IMR-90 (cell line): Measurements from ENCODE around the gene FAM83B. TPM values are rescaled to one million over a fixed set of nuclear protein-coding genes. Genes with fewer than 3 reads are reported as not detected.
A peak's percentile ranks its signal among the peaks of the same experiment; 100 is the strongest.

Experiments used
- ATAC-seq: fragments of 200-7000 bp; cut with Tn5 transposase; 2 replicates; pipeline ENCODE4 v1.9.1; 2020; ENCODE audit warnings: low read depth, mild to moderate bottlenecking, moderate library complexity
- BruUV-seq: library from RNA; stranded (reverse); fragments of 400-500 nt; replicated peaks from 2 replicates; lab custom pipeline; 2021; lab: Mats Ljungman, UMichigan
- CTCF ChIA-PET: fragments of 300-600 bp; formaldehyde crosslinking; extraction: SDS; loops from one replicate; lab custom pipeline; 2021; ENCODE audit warnings: antibody characterized with exemption; lab: Yijun Ruan, JAX
- POLR2A ChIA-PET: fragments of 300-600 bp; sonication (Branson Sonifier 250); formaldehyde crosslinking; loops from one replicate; lab custom pipeline; 2022; ENCODE audit warnings: antibody characterized with exemption; ENCODE audit not compliant: unreplicated experiment; lab: Charles Lee
- DNase-seq: peaks from one replicate; pipeline ENCODE4 v3.0.0; 2013
- H2AFZ ChIP-seq: replicated peaks from 2 replicates; pipeline ENCODE3; 2013; ENCODE audit warnings: low read length, mild to moderate bottlenecking; ENCODE audit not compliant: poor library complexity
- H2AK5ac ChIP-seq: 2 replicates; pipeline ENCODE4 v1.6.1; 2013; ENCODE audit warnings: low read depth, low read length, inconsistent platforms
- H2AK9ac ChIP-seq: replicated peaks from 2 replicates; pipeline ENCODE3; 2013; ENCODE audit warnings: mild to moderate bottlenecking, low read depth, low read length, moderate library complexity; ENCODE audit not compliant: poor library complexity
- H2BK120ac ChIP-seq: 2 replicates; pipeline ENCODE4 v1.6.1; 2013; ENCODE audit warnings: low read depth, low read length, inconsistent platforms
- H2BK15ac ChIP-seq: 3 replicates; pipeline ENCODE4 v1.6.1; 2013; ENCODE audit warnings: low read depth, low read length, inconsistent platforms
- H2BK20ac ChIP-seq: 2 replicates; pipeline ENCODE4 v1.6.1; 2013; ENCODE audit warnings: low read depth, mild to moderate bottlenecking, inconsistent platforms, low read length, moderate library complexity
- H2BK5ac ChIP-seq: 2 replicates; pipeline ENCODE4 v1.6.1; 2013; ENCODE audit warnings: mild to moderate bottlenecking, low read depth, low read length, inconsistent platforms; ENCODE audit not compliant: poor library complexity, severe bottlenecking
- H3K14ac ChIP-seq: replicated peaks from 2 replicates; pipeline ENCODE4 v1.6.1; 2013; ENCODE audit warnings: low read depth, low read length, inconsistent platforms
- H3K18ac ChIP-seq: 2 replicates; pipeline ENCODE4 v1.6.1; 2013; ENCODE audit warnings: low read depth, low read length, control low read depth
- H3K23ac ChIP-seq: 2 replicates; pipeline ENCODE4 v1.6.1; 2013; ENCODE audit warnings: low read depth, low read length, inconsistent platforms
- H3K27ac ChIP-seq: 2 replicates; pipeline ENCODE4 v1.5.1; 2013; ENCODE audit warnings: mild to moderate bottlenecking, control low read depth, low read length; ENCODE audit not compliant: insufficient read depth
- H3K27me3 ChIP-seq: 2 replicates; pipeline ENCODE4 v1.6.1; 2013; ENCODE audit warnings: low read length; ENCODE audit not compliant: control insufficient read depth, insufficient read depth
- H3K36me3 ChIP-seq: 2 replicates; pipeline ENCODE4 v1.6.1; 2013; ENCODE audit warnings: low read length, mixed read lengths; ENCODE audit not compliant: control insufficient read depth, insufficient read depth
- H3K4ac ChIP-seq: 2 replicates; pipeline ENCODE4 v1.6.1; 2013; ENCODE audit warnings: low read depth, low read length, inconsistent platforms
- H3K4me1 ChIP-seq: 2 replicates; pipeline ENCODE4 v1.6.1; 2013; ENCODE audit warnings: low read length, mixed read lengths; ENCODE audit not compliant: control insufficient read depth, insufficient read depth
- H3K4me2 ChIP-seq: 2 replicates; pipeline ENCODE4 v1.6.1; 2013; ENCODE audit warnings: low read depth, mild to moderate bottlenecking, control low read depth, low read length, moderate library complexity
- H3K4me3 ChIP-seq: 2 replicates; pipeline ENCODE4 v1.5.1; 2013; ENCODE audit warnings: low read depth, mild to moderate bottlenecking, control low read depth, low read length, moderate library complexity; ENCODE audit not compliant: insufficient read depth
- H3K56ac ChIP-seq: 2 replicates; pipeline ENCODE4 v1.6.1; 2013; ENCODE audit warnings: low read length, inconsistent platforms; ENCODE audit not compliant: insufficient read depth; ENCODE audit errors: extremely low read depth
- H3K79me1 ChIP-seq, 2 experiments: 2 replicates each; pipeline ENCODE4 v1.6.1; 2013; ENCODE audit warnings: low read length in 2 of 2, inconsistent platforms in 1 of 2, low read depth in 1 of 2
- H3K9ac ChIP-seq: 2 replicates; pipeline ENCODE4 v1.6.1; 2013; ENCODE audit warnings: low read depth, low read length, control low read depth
- H3K9me1 ChIP-seq: 2 replicates; pipeline ENCODE4 v1.6.1; 2013; ENCODE audit warnings: low read length, inconsistent platforms; ENCODE audit not compliant: insufficient read depth
- H3K9me3 ChIP-seq: 2 replicates; pipeline ENCODE4 v1.6.1; 2013; ENCODE audit warnings: low read length; ENCODE audit not compliant: control insufficient read depth, insufficient read depth
- H4K20me1 ChIP-seq: 2 replicates; pipeline ENCODE4 v1.6.1; 2013; ENCODE audit warnings: low read length, inconsistent platforms; ENCODE audit not compliant: insufficient read depth
- H4K5ac ChIP-seq: 2 replicates; pipeline ENCODE4 v1.6.1; 2013; ENCODE audit warnings: mild to moderate bottlenecking, low read depth, low read length, control low read depth
- H4K8ac ChIP-seq, 2 experiments: 2 replicates each; pipeline ENCODE4 v1.6.1; 2013; ENCODE audit warnings: low read depth in 2 of 2, low read length in 2 of 2, control low read depth in 1 of 2, inconsistent platforms in 1 of 2
- H4K91ac ChIP-seq: 2 replicates; pipeline ENCODE4 v1.6.1; 2013; ENCODE audit warnings: low read depth, low read length, inconsistent platforms; ENCODE audit not compliant: insufficient read depth
- BHLHE40 ChIP-seq: fragments of 150-350 bp; IDR thresholded peaks from 2 replicates; pipeline ENCODE4 v1.6.1; 2016; ENCODE audit warnings: mild to moderate bottlenecking, low read depth, low read length
- CEBPB ChIP-seq: IDR thresholded peaks from 2 replicates; pipeline ENCODE4 v1.6.1; 2012; ENCODE audit warnings: low read depth, low read length, improper control_type of control experiment
- CHD1 ChIP-seq: IDR thresholded peaks from 2 replicates; pipeline ENCODE4 v1.6.1; 2012; ENCODE audit warnings: low read depth, low read length, improper control_type of control experiment
- FOS ChIP-seq: fragments of 150-350 bp; IDR thresholded peaks from 2 replicates; pipeline ENCODE4 v1.6.1; 2016; ENCODE audit warnings: low read depth, low read length
- MAFK ChIP-seq: IDR thresholded peaks from 2 replicates; pipeline ENCODE4 v1.6.1; 2012; ENCODE audit warnings: low read depth, low read length, improper control_type of control experiment
- MXI1 ChIP-seq: IDR thresholded peaks from 2 replicates; pipeline ENCODE4 v1.6.1; 2012; ENCODE audit warnings: low read depth, mild to moderate bottlenecking, low read length, moderate library complexity, borderline replicate concordance
- NFE2L2 ChIP-seq: fragments of 150-350 bp; IDR thresholded peaks from 2 replicates; pipeline ENCODE4 v1.6.1; 2016; ENCODE audit warnings: low read depth, mild to moderate bottlenecking, low read length
- POLR2A ChIP-seq: IDR thresholded peaks from 2 replicates; pipeline ENCODE4 v1.6.1; 2012; ENCODE audit warnings: mild to moderate bottlenecking, low read depth, low read length
- RCOR1 ChIP-seq: IDR thresholded peaks from 2 replicates; pipeline ENCODE4 v1.6.1; 2012; ENCODE audit warnings: mild to moderate bottlenecking, low read length, improper control_type of control experiment; ENCODE audit not compliant: insufficient replicate concordance
- RFX5 ChIP-seq: IDR thresholded peaks from 2 replicates; pipeline ENCODE4 v1.8.0; 2012; ENCODE audit warnings: low read depth, mild to moderate bottlenecking, low read length, moderate library complexity
- SMC3 ChIP-seq: fragments of 150-350 bp; IDR thresholded peaks from 2 replicates; pipeline ENCODE4 v1.6.1; 2016; ENCODE audit warnings: low read depth, mild to moderate bottlenecking, antibody characterized with exemption, low read length, moderate library complexity
- WGBS, 2 experiments: methylation state at CpG; one replicate each; pipeline versions ENCODE4 v1.1.5 to v1.1.7; 2013; ENCODE audit warnings: missing lambda C conversion rate in 2 of 2; ENCODE audit not compliant: insufficient read length in 1 of 2; ENCODE audit errors: extremely low coverage in 2 of 2; 5-methylcytosine and 5-hydroxymethylcytosine counted together
- dilution Hi-C: fragments of 300-500 bp; cut with HindIII; formaldehyde crosslinking; loops from one replicate; pipeline ENCODE4 v1.14.3; 2018; ENCODE audit warnings: low sequenced_read_pairs; ENCODE audit not compliant: unreplicated experiment
- in situ Hi-C: fragments of 300-500 bp; cut with MboI; formaldehyde crosslinking; loops from 3 replicates; pipeline ENCODE4 v1.14.3; 2019; ENCODE audit warnings: low sequenced_read_pairs, inconsistent platforms, mixed read lengths
- intact Hi-C: fragments of 100-400 bp; cut with micrococcal nuclease; formaldehyde crosslinking; loops from 2 replicates; pipeline ENCODE4 v1.10.0; 2022
- polyA plus RNA-seq, 3 experiments: library from polyadenylated mRNA; depleted of rRNA; stranded (reverse); fragments of >200 nt; gene quantifications; 2 replicates each; pipeline ENCODE4 v1.2.3, GENCODE V29; 2012; ENCODE audit warnings: low replicate concordance in 1 of 3
- total RNA-seq: library from RNA; depleted of rRNA; stranded (reverse); fragments of >200 nt; gene quantifications from 2 replicates; pipeline ENCODE4 v1.2.3, GENCODE V29; 2012
- TF ChIP-seq, protein P1 (sequence below): conservative IDR thresholded peaks from 2 replicates; pipeline ENCODE4 v1.5.1; 2012; ENCODE audit warnings: mild to moderate bottlenecking, low read depth, low read length, improper control_type of control experiment
- TF ChIP-seq, protein P2 (sequence below): fragments of 150-350 bp; IDR thresholded peaks from 2 replicates; pipeline ENCODE4 v1.6.1; 2016; ENCODE audit warnings: low read depth, mild to moderate bottlenecking, low read length, moderate library complexity, borderline replicate concordance
- TF ChIP-seq, protein P3 (sequence below): fragments of 150-350 bp; IDR thresholded peaks from 2 replicates; pipeline ENCODE4 v1.6.1; 2017; ENCODE audit warnings: mild to moderate bottlenecking, antibody characterized with exemption, low read length, low read depth

Gene FAM83B
- total and polyA plus RNA-seq, 2 of the 4 experiments (the other 2 are of a cell fraction) = 0.02 to 0.18 TPM

DNA sequence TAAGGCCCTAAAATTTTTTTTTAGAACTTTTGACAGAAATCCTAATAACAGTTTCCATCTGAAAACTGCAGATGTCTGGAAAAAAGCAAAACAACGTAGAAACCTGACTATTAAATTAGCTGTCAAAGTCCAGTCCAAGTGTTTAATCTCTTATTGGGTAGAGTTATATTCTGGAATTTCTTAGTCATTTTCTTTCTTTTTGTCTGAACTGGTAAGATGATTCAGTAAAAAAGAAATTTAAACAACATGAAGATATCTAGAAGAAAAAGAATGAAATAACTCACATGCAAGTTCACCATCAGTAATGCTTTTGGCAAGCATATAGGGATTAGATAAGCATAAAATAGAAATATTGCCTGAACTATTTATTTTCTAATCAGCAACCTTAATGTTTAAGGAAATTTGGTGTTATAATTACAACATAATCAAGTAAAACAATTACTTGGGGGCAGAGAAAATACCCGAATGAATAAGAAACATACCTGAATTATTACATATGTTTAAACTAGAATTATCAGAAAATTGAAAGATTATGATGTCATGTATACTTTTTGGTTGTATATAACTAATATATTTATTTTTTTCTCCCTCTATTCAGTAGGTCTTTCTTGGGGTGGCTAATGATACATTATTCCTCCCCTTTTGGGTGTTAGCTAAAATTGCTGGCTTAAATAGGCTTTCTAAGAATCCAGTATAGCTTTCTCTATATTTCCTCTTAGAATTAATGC, 51.1 kb downstream of the FAM83B start:
- CTCF ChIA-PET = interaction anchor here (1.5 kb wide), 1 partner anchor 29 kb away, joined by 5 read pairs; no protein-coding TSS in a partner anchor
- peak; percentile 71 for ATAC-seq
- BruUV-seq = no TSS peak

More for the DNA sequence above, 51.1 kb downstream of the FAM83B start:
- H3K4me3 ChIP-seq = no peak overlapping the region
- H3K4me1 ChIP-seq = peaks cover 4% of the 10 kb centered on the region; the same call in 1 of the 2 replicates
- no peak overlapping the region for H2AK5ac ChIP-seq
- no peak overlapping the region for H3K14ac ChIP-seq
- H3K4ac ChIP-seq = peak overlapping the region; percentile 41; the same call in 1 of the 2 replicates
- no peak overlapping the region for H2AK9ac ChIP-seq
- H3K23ac ChIP-seq = no peak overlapping the region
- no peak overlapping the region for H4K8ac ChIP-seq
- peak overlapping the region; percentile 32; the same call in 1 of the 2 replicates for H2BK120ac ChIP-seq
- intact Hi-C loops = loop anchor here (10.0 kb wide), 1 partner anchor 147 kb away; no protein-coding TSS in a partner anchor
- peak; percentile 72 for DNase-seq
- in situ Hi-C loops = no loop called here
- H3K27me3 ChIP-seq = no peaks in the 10 kb centered on the region
- H2BK20ac ChIP-seq = peak overlapping the region; percentile 27
- no peaks in the 10 kb centered on the region for H3K36me3 ChIP-seq
- no peaks in the 10 kb centered on the region for H4K20me1 ChIP-seq
- no peak overlapping the region for H2BK5ac ChIP-seq
- H3K9ac ChIP-seq = no peak overlapping the region
- H2BK15ac ChIP-seq = no peak overlapping the region
- H3K9me3 ChIP-seq = no peaks in the 10 kb centered on the region
- POLR2A ChIA-PET = no interaction called here
- H4K91ac ChIP-seq = peak overlapping the region; percentile 31; the same call in 1 of the 2 replicates
- TF ChIP-seq SMC3 = no peak
- no peak for TF ChIP-seq FOS
- no peak for TF ChIP-seq RFX5
- TF ChIP-seq CHD1 = no peak
- no peak for TF ChIP-seq RCOR1
- TF ChIP-seq, protein P1, sequence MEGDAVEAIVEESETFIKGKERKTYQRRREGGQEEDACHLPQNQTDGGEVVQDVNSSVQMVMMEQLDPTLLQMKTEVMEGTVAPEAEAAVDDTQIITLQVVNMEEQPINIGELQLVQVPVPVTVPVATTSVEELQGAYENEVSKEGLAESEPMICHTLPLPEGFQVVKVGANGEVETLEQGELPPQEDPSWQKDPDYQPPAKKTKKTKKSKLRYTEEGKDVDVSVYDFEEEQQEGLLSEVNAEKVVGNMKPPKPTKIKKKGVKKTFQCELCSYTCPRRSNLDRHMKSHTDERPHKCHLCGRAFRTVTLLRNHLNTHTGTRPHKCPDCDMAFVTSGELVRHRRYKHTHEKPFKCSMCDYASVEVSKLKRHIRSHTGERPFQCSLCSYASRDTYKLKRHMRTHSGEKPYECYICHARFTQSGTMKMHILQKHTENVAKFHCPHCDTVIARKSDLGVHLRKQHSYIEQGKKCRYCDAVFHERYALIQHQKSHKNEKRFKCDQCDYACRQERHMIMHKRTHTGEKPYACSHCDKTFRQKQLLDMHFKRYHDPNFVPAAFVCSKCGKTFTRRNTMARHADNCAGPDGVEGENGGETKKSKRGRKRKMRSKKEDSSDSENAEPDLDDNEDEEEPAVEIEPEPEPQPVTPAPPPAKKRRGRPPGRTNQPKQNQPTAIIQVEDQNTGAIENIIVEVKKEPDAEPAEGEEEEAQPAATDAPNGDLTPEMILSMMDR = no peak
- TF ChIP-seq MXI1 = no peak
- TF ChIP-seq CEBPB = no peak
- TF ChIP-seq, protein P2, sequence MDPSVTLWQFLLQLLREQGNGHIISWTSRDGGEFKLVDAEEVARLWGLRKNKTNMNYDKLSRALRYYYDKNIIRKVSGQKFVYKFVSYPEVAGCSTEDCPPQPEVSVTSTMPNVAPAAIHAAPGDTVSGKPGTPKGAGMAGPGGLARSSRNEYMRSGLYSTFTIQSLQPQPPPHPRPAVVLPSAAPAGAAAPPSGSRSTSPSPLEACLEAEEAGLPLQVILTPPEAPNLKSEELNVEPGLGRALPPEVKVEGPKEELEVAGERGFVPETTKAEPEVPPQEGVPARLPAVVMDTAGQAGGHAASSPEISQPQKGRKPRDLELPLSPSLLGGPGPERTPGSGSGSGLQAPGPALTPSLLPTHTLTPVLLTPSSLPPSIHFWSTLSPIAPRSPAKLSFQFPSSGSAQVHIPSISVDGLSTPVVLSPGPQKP = no peak
- no peak for TF ChIP-seq POLR2A
- TF ChIP-seq, protein P3, sequence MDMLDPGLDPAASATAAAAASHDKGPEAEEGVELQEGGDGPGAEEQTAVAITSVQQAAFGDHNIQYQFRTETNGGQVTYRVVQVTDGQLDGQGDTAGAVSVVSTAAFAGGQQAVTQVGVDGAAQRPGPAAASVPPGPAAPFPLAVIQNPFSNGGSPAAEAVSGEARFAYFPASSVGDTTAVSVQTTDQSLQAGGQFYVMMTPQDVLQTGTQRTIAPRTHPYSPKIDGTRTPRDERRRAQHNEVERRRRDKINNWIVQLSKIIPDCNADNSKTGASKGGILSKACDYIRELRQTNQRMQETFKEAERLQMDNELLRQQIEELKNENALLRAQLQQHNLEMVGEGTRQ = no peak
- TF ChIP-seq MAFK = no peak
- TF ChIP-seq NFE2L2 = no peak
- TF ChIP-seq BHLHE40 = no peak
- WGBS, 2 experiments = no CpG with 5 or more reads among the region's 2 CpGs
- dilution Hi-C loops = no loop called here
- no peak overlapping the region for H2AFZ ChIP-seq
- no peak overlapping the region for H3K56ac ChIP-seq
- H3K4me2 ChIP-seq = no peak overlapping the region
- H4K5ac ChIP-seq = no peak overlapping the region
- H3K9me1 ChIP-seq = 0 out of 2 replicates have a peak, but pooled peaks cover 3% of the 10 kb centered on the region
- no peak overlapping the region for H3K27ac ChIP-seq
- no peaks in the 10 kb centered on the region for H3K79me1 ChIP-seq
- no peak overlapping the region for H3K18ac ChIP-seq
